ENCODE measurements around the gene ACAT2. TPM values are rescaled to one million over a fixed set of nuclear protein-coding genes. Genes with fewer than 3 reads are reported as not detected.
"Not testable (repeated sequence)": the region's sequence is repeated elsewhere in the genome, so short reads cannot be mapped to it uniquely, and the experiment has no call there.

ACAT2 gene
- total RNA-seq = 100 to 1,000 TPM in 1 of 6 experiments, 10 to 100 TPM in 5; 11.2 to 120 (median 52.2) TPM
- long read RNA-seq, transcript ACAT2-201 (9 exons, 3,180 nt) = major isoform, 40 of 48 reads
- long read RNA-seq, partial matches to known transcripts = 5 of 48 reads
- long read RNA-seq, other reads (novel, unspliced or antisense) = 3 of 48 reads

GRCh38 chr6:159761873-159762680 is at the start of gene ACAT2:
Gene ACAT2 (plus strand): TSS chr6:159762045. CDS start chr6:159762088, 43 bp downstream.
- peaks cover 0 to 28% (median 8%) of the 10 kb centered on the region in 4 donors for H3K36me3 ChIP-seq
- H3K9me3 ChIP-seq = no peaks in the 10 kb centered on the region
- peak within 1 kb of the TSS; percentile 76 to 91 (median 87) for H3K4me3 ChIP-seq
- 0% methylated on average over 6 of the region's 76 CpGs for WGBS (ENCODE audit: insufficient coverage, low coverage, low lambda C conversion rate, missing lambda C conversion rate)
- H3K27ac ChIP-seq = peak within 1 kb of the TSS; percentile 95 to 96 (median 95)
- no peaks in the 10 kb centered on the region for H3K27me3 ChIP-seq
- TF ChIP-seq CTCF (IDR thresholded peaks at IDR 0.05) (peak in 1 of 4 donors; percentile 14), POLR2A (IDR thresholded peaks at IDR 0.05) (peak; percentile 79)
- intact Hi-C loops (cut with DNase I) = no loop called here
- H3K4me1 ChIP-seq = peaks cover 0 to 28% (median 4%) of the 10 kb centered on the region in 4 donors
- DNase-seq = peak; percentile 97 to 98 (median 98)
- ATAC-seq = peak; percentile 88 to 98 (median 94)

- H3K9me3 ChIP-seq = not testable (repeated sequence)
- 88% methylated on average over 3 of the region's 3 CpGs for WGBS (ENCODE audit: insufficient coverage, low coverage, low lambda C conversion rate, missing lambda C conversion rate)
These were observed 49.5 kb upstream of the ACAT2 start for GRCh38 chr6:159712389-159712788.

GRCh38 chr6:159713984-159714383 is 47.9 kb upstream of the ACAT2 start:
- H3K4me3 ChIP-seq = no peak overlapping the region
- ATAC-seq (no peak), DNase-seq (no peak)
- no peak overlapping the region for H3K27ac ChIP-seq
- H3K9me3 ChIP-seq = no peaks in the 10 kb centered on the region
- no peaks in the 10 kb centered on the region for H3K36me3 ChIP-seq
- TF ChIP-seq POLR2A (IDR thresholded peaks at IDR 0.05) (no peak), CTCF (IDR thresholded peaks at IDR 0.05) (no peak)
- 92% methylated on average over 5 of the region's 7 CpGs for WGBS (ENCODE audit: insufficient coverage, low coverage, low lambda C conversion rate, missing lambda C conversion rate)
- peaks cover 0 to 27% (median 3%) of the 10 kb centered on the region in 4 donors for H3K4me1 ChIP-seq
- no peaks in the 10 kb centered on the region for H3K27me3 ChIP-seq
- intact Hi-C loops (cut with DNase I) = no loop called here

More at GRCh38 chr6:159712389-159712788, 49.5 kb upstream of the ACAT2 start:
- ATAC-seq; intact Hi-C loops (cut with DNase I); DNase-seq; H3K27ac ChIP-seq; H3K36me3 ChIP-seq; H3K4me3 ChIP-seq; H3K27me3 ChIP-seq: not testable (repeated sequence)
- peaks cover 0 to 20% (median 3%) of the 10 kb centered on the region in 4 donors for H3K4me1 ChIP-seq

- intact Hi-C loops (cut with DNase I) = no loop called here
- Histone ChIP-seq H3K4me3 (no peak overlapping the region), H3K27me3 (no peaks in the 10 kb centered on the region), H3K36me3 (no peaks in the 10 kb centered on the region), H3K9me3 (no peaks in the 10 kb centered on the region), H3K27ac (peak overlapping the region in 1 of 3 donors; percentile 95), H3K4me1 (peaks cover 0 to 29% (median 3%) of the 10 kb centered on the region in 4 donors)
- TF ChIP-seq POLR2A (IDR thresholded peaks at IDR 0.05) (no peak), CTCF (IDR thresholded peaks at IDR 0.05) (no peak)
- 78% methylated on average over 4 of the region's 5 CpGs for WGBS (ENCODE audit: insufficient coverage, low coverage, low lambda C conversion rate, missing lambda C conversion rate)
- ATAC-seq (no peak), DNase-seq (no peak)
These were observed 47.4 kb upstream of the ACAT2 start for GRCh38 chr6:159714404-159714803.

GRCh38 chr6:159715166-159715565 is 46.7 kb upstream of the ACAT2 start:
- TF ChIP-seq CTCF (IDR thresholded peaks at IDR 0.05) (no peak), POLR2A (IDR thresholded peaks at IDR 0.05) (no peak)
- H3K9me3 ChIP-seq = no peaks in the 10 kb centered on the region
- H3K27me3 ChIP-seq = no peaks in the 10 kb centered on the region
- intact Hi-C loops (cut with DNase I) = no loop called here
- ATAC-seq (no peak), DNase-seq (no peak)
- peak overlapping the region in 1 of 3 donors; percentile 95 for H3K27ac ChIP-seq
- H3K4me1 ChIP-seq = peaks cover 0 to 29% (median 3%) of the 10 kb centered on the region in 4 donors
- WGBS (ENCODE audit: insufficient coverage, low coverage, low lambda C conversion rate, missing lambda C conversion rate) = 71% methylated on average over 3 of the region's 3 CpGs
- no peaks in the 10 kb centered on the region for H3K36me3 ChIP-seq
- H3K4me3 ChIP-seq = no peak overlapping the region
